A549 (cell line): ENCODE data around the gene SLC27A2.

Experiments
- BHLHE40 ChIP-seq: IDR thresholded peaks from 2 replicates; pipeline ENCODE4 v1.6.1; 2012; ENCODE audit warnings: low read depth, low read length, inconsistent platforms
- CEBPB ChIP-seq, 2 experiments: fragments of >200 bp in 1 of 2; sonication (Bioruptor Twin) in 1 of 2; formaldehyde crosslinking in 1 of 2; IDR thresholded peaks; 2 replicates each; pipeline ENCODE4 v1.6.1; 2012 to 2016
- CTCF ChIP-seq: fragments of >200 bp; sonication (Bioruptor Twin); formaldehyde crosslinking; IDR thresholded peaks from 3 replicates; pipeline ENCODE4 v1.5.1; 2016
- EP300 ChIP-seq, 2 experiments: fragments of >200 bp; sonication (Bioruptor Twin); formaldehyde crosslinking; IDR thresholded peaks; 2 replicates in 1 of 2; 3 replicates in 1 of 2; pipeline ENCODE4 v1.6.1; 2016 to 2017
- ESRRA ChIP-seq: fragments of 150-350 bp; IDR thresholded peaks from 2 replicates; pipeline ENCODE4 v1.6.1; 2014; ENCODE audit warnings: mild to moderate bottlenecking, low read length, borderline replicate concordance
- MAFK ChIP-seq: fragments of 450-650 bp; IDR thresholded peaks from 2 replicates; pipeline ENCODE4 v1.6.1; 2014; ENCODE audit not compliant: partially characterized antibody
- MAX ChIP-seq: IDR thresholded peaks from 2 replicates; pipeline ENCODE4 v1.6.1; 2012
- NR3C1 ChIP-seq: fragments of >200 bp; sonication (Bioruptor Twin); formaldehyde crosslinking; IDR thresholded peaks from 3 replicates; pipeline ENCODE4 v1.6.1; 2017
- POLR2A ChIP-seq: IDR thresholded peaks from 2 replicates; pipeline ENCODE4 v1.6.1; 2012; ENCODE audit warnings: mild to moderate bottlenecking, low read length
- POLR2AphosphoS2 ChIP-seq: conservative IDR thresholded peaks from 2 replicates; pipeline ENCODE4 v1.6.1; 2012; ENCODE audit warnings: low read length, improper control_type of control experiment, inconsistent platforms
- REST ChIP-seq: fragments of 200-600 bp; sonication (generic); IDR thresholded peaks from 2 replicates; pipeline ENCODE4 v1.6.1; 2016; ENCODE audit warnings: antibody characterized with exemption, mild to moderate bottlenecking, moderate library complexity
- RNF2 ChIP-seq: fragments of 200-600 bp; sonication (generic); IDR thresholded peaks from 2 replicates; pipeline ENCODE4 v1.6.1; 2016; ENCODE audit warnings: low read depth, mild to moderate bottlenecking, antibody characterized with exemption, moderate library complexity, borderline replicate concordance
- ZC3H11A ChIP-seq: fragments of 450-650 bp; IDR thresholded peaks from 2 replicates; pipeline ENCODE4 v1.6.1; 2014; ENCODE audit warnings: antibody characterized with exemption, mild to moderate bottlenecking

DNA sequence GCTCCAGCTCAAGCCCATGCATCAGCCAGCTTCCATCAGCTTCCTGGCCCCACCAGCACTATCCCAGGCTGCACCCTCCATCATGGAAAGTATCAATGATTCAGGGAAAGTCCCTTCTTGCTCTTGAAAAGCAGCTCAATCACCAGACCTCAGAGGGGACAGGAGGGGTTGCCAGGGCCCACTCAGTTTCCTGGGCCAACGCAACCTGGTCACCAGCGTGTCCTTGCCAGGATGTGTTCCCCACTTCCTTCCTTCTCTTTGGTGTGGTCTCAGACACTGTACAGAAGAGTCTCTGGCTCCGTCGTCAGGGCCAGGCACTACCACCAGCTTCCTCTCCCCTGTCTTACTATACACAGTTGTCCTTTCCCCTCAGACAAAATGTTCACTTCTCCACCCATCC lies 80.5 kb downstream of the SLC27A2 start:
- TF ChIP-seq POLR2AphosphoS2 (no peak), CTCF (no peak), POLR2A (no peak), MAX (no peak), ZC3H11A (no peak), MAFK (no peak), EP300 (IDR thresholded peaks at IDR 0.05) (no peak), NR3C1 (no peak), REST (no peak), ESRRA (no peak), BHLHE40 (no peak), CEBPB (IDR thresholded peaks at IDR 0.05) (no peak), RNF2 (no peak)
